ENCODE data around the gene GGT6. TPM values are rescaled to one million over a fixed set of nuclear protein-coding genes. Genes with fewer than 3 reads are reported as not detected.

The GGT6 gene
- total and polyA plus RNA-seq, 2 of the 13 experiments (the other 11 are each of a cell fraction or from before 2014, with no cell fraction given): 0.16 to 0.80 TPM

- Histone ChIP-seq H2AFZ (ENCODE audit: low read length) (no peak overlapping the region), H3K4me1 (ENCODE audit: insufficient read depth, low read length) (peaks cover 36% of the 10 kb centered on the region), H3K4me3 (replicated peaks in 1 of 3; ENCODE audit: insufficient read depth in 1 of 3, low read depth in 2 of 3, low read length in 3 of 3) (peak overlapping the region; percentile 56 to 95 (median 87)), H3K36me3 (replicated peaks in 1 of 2; ENCODE audit: control insufficient read depth in 1 of 2, insufficient read depth in 2 of 2, low read length in 2 of 2) (peaks cover 22 to 39% of the 10 kb centered on the region in 2 experiments; a peak in 4 of 5 replicates), H3K4me2 (ENCODE audit: low read depth, low read length) (peak overlapping the region; percentile 99), H3K27ac (ENCODE audit: extremely low read length, insufficient read depth, low read length) (peak overlapping the region; percentile 50), H3K27me3 (ENCODE audit: control insufficient read depth in 1 of 2, insufficient read depth in 2 of 2, low read length in 2 of 2) (no peaks in the 10 kb centered on the region), H3K79me2 (ENCODE audit: insufficient read depth, low read length) (peaks cover 16% of the 10 kb centered on the region), H3K9ac (ENCODE audit: insufficient read depth, low read depth, low read length) (peak overlapping the region; percentile 78), H3K9me3 (ENCODE audit: low read length) (no peaks in the 10 kb centered on the region), H4K20me1 (ENCODE audit: insufficient read depth, low read length) (no peaks in the 10 kb centered on the region)
- no TSS peak for BruUV-seq (replicated peaks)
- ChIA-PET CTCF (ENCODE audit: low intra/inter-chr PET ratio, low total read pairs) (no interaction called here), POLR2A (interaction anchor here (0.5 to 1.5 kb wide), 3 partner anchors 10 to 29 kb away, joined by 3 to 6 read pairs (median 3); partner anchors contain the start of gene SMTNL2)
- FAIRE-seq: no peak
- 5% methylated on average over 11 of the region's 18 CpGs for WGBS (ENCODE audit: low lambda C conversion rate)
- intact Hi-C loops (cut with micrococcal nuclease; ENCODE audit: unreplicated experiment): no loop called here
- DNase-seq (ENCODE audit: low spot score): no peak
- ATAC-seq: peak; percentile 6; the same call in 2 of the 3 replicates
- in situ Hi-C loops (cut with HindIII; ENCODE audit: extremely low pct_ligation_motif_present, low pct_unique_long_range_greater_than_20kb): loop anchor here (10.0 kb wide), 1 partner anchor 340 kb away; the partner anchor contains the start of gene C17orf107
- TF ChIP-seq ARNT2 (CRISPR knock-in tag; IDR thresholded peaks at IDR 0.05; ENCODE audit: low read depth): no peak
- no peak for TF ChIP-seq ZNF660 (CRISPR knock-in tag; IDR thresholded peaks at IDR 0.05; ENCODE audit: borderline replicate concordance, low read depth)
- TF ChIP-seq KDM6A (CRISPR knock-in tag; IDR thresholded peaks at IDR 0.05; ENCODE audit: low read depth): no peak
- 0 out of 2 replicates have a peak, but pooled peaks have one; percentile 13 for TF ChIP-seq PITX1 (CRISPR knock-in tag; IDR thresholded peaks at IDR 0.05)
- TF ChIP-seq ZNF274 (CRISPR knock-in tag; IDR thresholded peaks at IDR 0.05): no peak
- no peak for TF ChIP-seq FOSL1 (CRISPR knock-in tag; IDR thresholded peaks at IDR 0.05; ENCODE audit: borderline replicate concordance)
- TF ChIP-seq SIX4 (CRISPR knock-in tag; IDR thresholded peaks at IDR 0.05): no peak
- no peak for TF ChIP-seq ZNF224 (CRISPR knock-in tag; IDR thresholded peaks at IDR 0.05)
- TF ChIP-seq SAFB2 (CRISPR knock-in tag; IDR thresholded peaks at IDR 0.05; ENCODE audit: borderline replicate concordance, low read depth): 0 out of 2 replicates have a peak, but pooled peaks have one; percentile 5
- TF ChIP-seq NFKBIZ (CRISPR knock-in tag; IDR thresholded peaks at IDR 0.05): no peak
- no peak; the same call in 1 of the 2 replicates for TF ChIP-seq ZNF879 (CRISPR knock-in tag; IDR thresholded peaks at IDR 0.05)
- no peak for TF ChIP-seq ZNF20 (CRISPR knock-in tag; IDR thresholded peaks at IDR 0.05)
- TF ChIP-seq ZNF296 (CRISPR knock-in tag; conservative IDR thresholded peaks at IDR 0.05): no peak
- TF ChIP-seq SRSF9 (IDR thresholded peaks at IDR 0.05; ENCODE audit: borderline replicate concordance, insufficient read depth, low read depth, low read length, poor library complexity, severe bottlenecking): no peak
- TF ChIP-seq SALL2 (CRISPR knock-in tag; IDR thresholded peaks at IDR 0.05): 0 out of 2 replicates have a peak, but pooled peaks have one; percentile 6
- TF ChIP-seq TGIF2 (CRISPR knock-in tag; IDR thresholded peaks at IDR 0.05): 0 out of 2 replicates have a peak, but pooled peaks have one; percentile 5
- TF ChIP-seq NAIF1 (CRISPR knock-in tag; IDR thresholded peaks at IDR 0.05; ENCODE audit: borderline replicate concordance): no peak
- TF ChIP-seq CREB1 (IDR thresholded peaks at IDR 0.05): no peak
- no peak for TF ChIP-seq CREB1 (CRISPR knock-in tag; IDR thresholded peaks at IDR 0.05)
- TF ChIP-seq PHF5A (CRISPR knock-in tag; IDR thresholded peaks at IDR 0.05; ENCODE audit: low read depth, unreplicated experiment): no peak
- TF ChIP-seq, protein P1, sequence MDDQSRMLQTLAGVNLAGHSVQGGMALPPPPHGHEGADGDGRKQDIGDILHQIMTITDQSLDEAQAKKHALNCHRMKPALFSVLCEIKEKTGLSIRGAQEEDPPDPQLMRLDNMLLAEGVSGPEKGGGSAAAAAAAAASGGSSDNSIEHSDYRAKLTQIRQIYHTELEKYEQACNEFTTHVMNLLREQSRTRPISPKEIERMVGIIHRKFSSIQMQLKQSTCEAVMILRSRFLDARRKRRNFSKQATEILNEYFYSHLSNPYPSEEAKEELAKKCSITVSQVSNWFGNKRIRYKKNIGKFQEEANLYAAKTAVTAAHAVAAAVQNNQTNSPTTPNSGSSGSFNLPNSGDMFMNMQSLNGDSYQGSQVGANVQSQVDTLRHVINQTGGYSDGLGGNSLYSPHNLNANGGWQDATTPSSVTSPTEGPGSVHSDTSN (CRISPR knock-in tag; IDR thresholded peaks at IDR 0.05; ENCODE audit: borderline replicate concordance): no peak
- TF ChIP-seq, protein P2, sequence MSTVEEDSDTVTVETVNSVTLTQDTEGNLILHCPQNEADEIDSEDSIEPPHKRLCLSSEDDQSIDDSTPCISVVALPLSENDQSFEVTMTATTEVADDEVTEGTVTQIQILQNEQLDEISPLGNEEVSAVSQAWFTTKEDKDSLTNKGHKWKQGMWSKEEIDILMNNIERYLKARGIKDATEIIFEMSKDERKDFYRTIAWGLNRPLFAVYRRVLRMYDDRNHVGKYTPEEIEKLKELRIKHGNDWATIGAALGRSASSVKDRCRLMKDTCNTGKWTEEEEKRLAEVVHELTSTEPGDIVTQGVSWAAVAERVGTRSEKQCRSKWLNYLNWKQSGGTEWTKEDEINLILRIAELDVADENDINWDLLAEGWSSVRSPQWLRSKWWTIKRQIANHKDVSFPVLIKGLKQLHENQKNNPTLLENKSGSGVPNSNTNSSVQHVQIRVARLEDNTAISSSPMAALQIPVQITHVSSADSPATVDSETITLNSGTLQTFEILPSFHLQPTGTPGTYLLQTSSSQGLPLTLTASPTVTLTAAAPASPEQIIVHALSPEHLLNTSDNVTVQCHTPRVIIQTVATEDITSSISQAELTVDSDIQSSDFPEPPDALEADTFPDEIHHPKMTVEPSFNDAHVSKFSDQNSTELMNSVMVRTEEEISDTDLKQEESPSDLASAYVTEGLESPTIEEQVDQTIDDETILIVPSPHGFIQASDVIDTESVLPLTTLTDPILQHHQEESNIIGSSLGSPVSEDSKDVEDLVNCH (CRISPR knock-in tag; IDR thresholded peaks at IDR 0.05): no peak
- no peak for TF ChIP-seq TOE1 (CRISPR knock-in tag; IDR thresholded peaks at IDR 0.05)
- TF ChIP-seq HCFC1 (IDR thresholded peaks at IDR 0.05; ENCODE audit: low read depth, low read length): no peak
Observed at GRCh38 chr17:4554441-4554996, 5.9 kb downstream of the GGT6 start.
